H1 (cell line): ENCODE measurements around the gene PCNX1. TPM values are rescaled to one million over a fixed set of nuclear protein-coding genes. Genes with fewer than 3 reads are reported as not detected.

Experiments
- CTCF ChIA-PET: fragments of 300-600 bp; sonication (Branson Sonifier 250); formaldehyde crosslinking; loops from one replicate; lab custom pipeline; 2021; ENCODE audit not compliant: partially characterized antibody; lab: Charles Lee
- POLR2A ChIA-PET: fragments of 300-600 bp; sonication (Branson Sonifier 250); formaldehyde crosslinking; loops from one replicate; lab custom pipeline; 2021; ENCODE audit warnings: inconsistent platforms; ENCODE audit not compliant: partially characterized antibody; lab: Charles Lee
- DNase-seq, 2 experiments: peaks; one replicate each; pipeline versions ENCODE4 v3.0.0 to v3.0.0-alpha.2; 2010 to 2022; ENCODE audit warnings: low spot score in 2 of 2, low read depth in 1 of 2, mixed read lengths in 1 of 2
- FAIRE-seq: peaks from 2 replicates; lab custom pipeline; 2011; peaks lifted over from hg19 to GRCh38; lab: Jason Lieb, UNC
- H2AFZ ChIP-seq: 2 replicates; pipeline ENCODE4 v1.8.1; 2012; ENCODE audit warnings: low read length, inconsistent platforms
- H2AK5ac ChIP-seq: 2 replicates; pipeline ENCODE4 v1.6.1; 2013; ENCODE audit warnings: low read depth, low read length
- H2BK120ac ChIP-seq: replicated peaks from 2 replicates; pipeline ENCODE3; 2013; ENCODE audit warnings: low read depth, low read length, inconsistent platforms
- H2BK12ac ChIP-seq: 2 replicates; pipeline ENCODE4 v1.6.1; 2013; ENCODE audit warnings: low read depth, low read length
- H2BK15ac ChIP-seq: 2 replicates; pipeline ENCODE4 v1.6.1; 2013; ENCODE audit warnings: low read length
- H2BK20ac ChIP-seq: 2 replicates; pipeline ENCODE4 v1.6.1; 2013; ENCODE audit warnings: low read length
- H2BK5ac ChIP-seq: 2 replicates; pipeline ENCODE4 v1.6.1; 2013; ENCODE audit warnings: low read depth, low read length
- H3K14ac ChIP-seq: 2 replicates; pipeline ENCODE4 v1.6.1; 2013; ENCODE audit warnings: inconsistent platforms; ENCODE audit not compliant: insufficient read length
- H3K18ac ChIP-seq: 2 replicates; pipeline ENCODE4 v1.6.1; 2013; ENCODE audit warnings: low read length; ENCODE audit errors: extremely low read depth
- H3K23ac ChIP-seq: 2 replicates; pipeline ENCODE4 v1.6.1; 2013; ENCODE audit warnings: inconsistent platforms; ENCODE audit not compliant: insufficient read length
- H3K23me2 ChIP-seq: 2 replicates; pipeline ENCODE4 v1.6.1; 2013; ENCODE audit warnings: low read depth, low read length
- H3K27ac ChIP-seq: 2 replicates; pipeline ENCODE4 v1.6.1; 2011; ENCODE audit warnings: low read depth, low read length, inconsistent platforms
- H3K27me3 ChIP-seq, 4 experiments: replicated peaks in 1 of 4; 1 replicate in 1 of 4; 2 replicates in 3 of 4; pipeline versions ENCODE4 v1.6.1 to v1.8.1; 2011 to 2013; ENCODE audit warnings: low read length in 3 of 4, mild to moderate bottlenecking in 3 of 4, inconsistent platforms in 2 of 4, mixed read lengths in 2 of 4, moderate library complexity in 1 of 4; ENCODE audit not compliant: control insufficient read depth in 3 of 4, insufficient read depth in 3 of 4; ENCODE audit errors: extremely low read depth in 1 of 4
- H3K36me3 ChIP-seq, 4 experiments: 2 replicates each; pipeline versions ENCODE4 v1.6.1 to v1.8.1; 2011 to 2013; ENCODE audit warnings: mild to moderate bottlenecking in 4 of 4, low read length in 3 of 4, moderate library complexity in 2 of 4, control low read depth in 1 of 4, inconsistent platforms in 1 of 4; ENCODE audit not compliant: insufficient read depth in 4 of 4, control insufficient read depth in 2 of 4
- H3K4ac ChIP-seq: replicated peaks from 2 replicates; pipeline ENCODE3; 2013; ENCODE audit warnings: low read length, low read depth, mixed read lengths, inconsistent platforms; ENCODE audit not compliant: insufficient read length
- H3K4me1 ChIP-seq, 4 experiments: replicated peaks in 1 of 4; 1 replicate in 1 of 4; 2 replicates in 3 of 4; pipeline versions ENCODE4 v1.6.1 to v1.8.1; 2011 to 2013; ENCODE audit warnings: low read length in 3 of 4, inconsistent platforms in 2 of 4, mixed read lengths in 1 of 4; ENCODE audit not compliant: insufficient read depth in 4 of 4, control insufficient read depth in 3 of 4
- H3K4me2 ChIP-seq, 2 experiments: 2 replicates each; pipeline versions ENCODE4 v1.6.1 to v1.8.1; 2011 to 2013; ENCODE audit warnings: low read depth in 2 of 2, low read length in 2 of 2, control low read depth in 1 of 2, inconsistent platforms in 1 of 2, mild to moderate bottlenecking in 1 of 2; ENCODE audit not compliant: insufficient read depth in 1 of 2
- H3K4me3 ChIP-seq, 4 experiments: fragments of 200-600, 300-600 bp in 1 of 4; sonication (generic), shearing (Covaris generic), sonication (Bioruptor Twin) in 1 of 4; 2 replicates each; pipeline versions ENCODE4 v1.5.1 to v1.8.1; 2011 to 2016; ENCODE audit warnings: low read length in 4 of 4, low read depth in 3 of 4, control low read depth in 2 of 4, inconsistent platforms in 2 of 4, mild to moderate bottlenecking in 2 of 4, mixed read lengths in 1 of 4, moderate library complexity in 1 of 4; ENCODE audit not compliant: insufficient read depth in 2 of 4; ENCODE audit errors: extremely low read depth in 1 of 4
- H3K56ac ChIP-seq: replicated peaks from 2 replicates; pipeline ENCODE3; 2013; ENCODE audit warnings: low read depth, mild to moderate bottlenecking, mixed read lengths, low read length, inconsistent platforms; ENCODE audit not compliant: insufficient read length
- H3K79me1 ChIP-seq: 2 replicates; pipeline ENCODE4 v1.6.1; 2013; ENCODE audit warnings: low read depth, low read length, control low read depth
- H3K79me2 ChIP-seq, 2 experiments: 2 replicates each; pipeline versions ENCODE4 v1.6.1 to v1.8.1; 2012 to 2013; ENCODE audit warnings: low read length in 2 of 2, mild to moderate bottlenecking in 2 of 2, inconsistent platforms in 1 of 2; ENCODE audit not compliant: insufficient read depth in 2 of 2, control insufficient read depth in 1 of 2
- H3K9ac ChIP-seq, 4 experiments: replicated peaks in 1 of 4; 1 replicate in 1 of 4; 2 replicates in 3 of 4; pipeline versions ENCODE4 v1.6.1 to v1.8.1; 2011 to 2013; ENCODE audit warnings: low read depth in 3 of 4, low read length in 3 of 4, control low read depth in 2 of 4, mild to moderate bottlenecking in 2 of 4, moderate library complexity in 2 of 4, inconsistent platforms in 1 of 4; ENCODE audit errors: extremely low read depth in 1 of 4
- H3K9me3 ChIP-seq, 2 experiments: 2 replicates each; pipeline versions ENCODE4 v1.6.1 to v1.8.1; 2012 to 2013; ENCODE audit warnings: mild to moderate bottlenecking in 2 of 2, moderate library complexity in 2 of 2, control low read depth in 1 of 2, inconsistent platforms in 1 of 2, low read depth in 1 of 2, low read length in 1 of 2, mixed read lengths in 1 of 2; ENCODE audit not compliant: insufficient read depth in 2 of 2
- H4K20me1 ChIP-seq, 2 experiments: replicated peaks in 1 of 2; 2 replicates each; pipeline versions ENCODE3 to v1.8.1; 2011 to 2013; ENCODE audit warnings: inconsistent platforms in 2 of 2, low read length in 2 of 2, mild to moderate bottlenecking in 1 of 2; ENCODE audit not compliant: insufficient read depth in 2 of 2, control insufficient read depth in 1 of 2
- H4K5ac ChIP-seq: 2 replicates; pipeline ENCODE4 v1.6.1; 2013; ENCODE audit warnings: low read length, low read depth, mixed read lengths, inconsistent platforms; ENCODE audit not compliant: insufficient read length
- H4K8ac ChIP-seq: 2 replicates; pipeline ENCODE4 v1.8.0; 2013; ENCODE audit warnings: mild to moderate bottlenecking, moderate library complexity, low read length, inconsistent platforms; ENCODE audit not compliant: insufficient read depth; ENCODE audit errors: extremely low read depth
- H4K91ac ChIP-seq: replicated peaks from 2 replicates; pipeline ENCODE3; 2013; ENCODE audit warnings: low read length, mixed read lengths, inconsistent platforms; ENCODE audit not compliant: insufficient read length
- CBX5 ChIP-seq: fragments of 300-800, 300-1000 bp; sonication (generic); IDR thresholded peaks from 2 replicates; pipeline ENCODE4 v1.7.1; 2016; ENCODE audit warnings: antibody characterized with exemption, low read length, low read depth
- CHD2 ChIP-seq: IDR thresholded peaks from 2 replicates; pipeline ENCODE4 v1.6.1; 2012; ENCODE audit warnings: low read length, improper control_type of control experiment
- KDM1A ChIP-seq: fragments of 200-600, 300-600 bp; sonication (generic); IDR thresholded peaks from 2 replicates; pipeline ENCODE4 v1.7.1; 2016; ENCODE audit warnings: mild to moderate bottlenecking, low read length, borderline replicate concordance
- POU5F1 ChIP-seq: IDR thresholded peaks from 2 replicates; pipeline ENCODE4 v1.6.1; 2011; ENCODE audit warnings: low read depth, mild to moderate bottlenecking, low read length, moderate library complexity
- SIX5 ChIP-seq: IDR thresholded peaks from 2 replicates; pipeline ENCODE4 v1.6.1; 2011; ENCODE audit warnings: mild to moderate bottlenecking, low read depth, low read length
- SP2 ChIP-seq: IDR thresholded peaks from 2 replicates; pipeline ENCODE4 v1.6.1; 2012; ENCODE audit warnings: mild to moderate bottlenecking, low read length, inconsistent platforms
- SUZ12 ChIP-seq: fragments of 200-600 bp; sonication (generic); IDR thresholded peaks from 2 replicates; pipeline ENCODE4 v1.6.1; 2012; ENCODE audit warnings: mild to moderate bottlenecking, inconsistent platforms, low read length, moderate library complexity, mixed read lengths
- TAF7 ChIP-seq: optimal IDR thresholded peaks from 2 replicates; pipeline ENCODE3; 2011; ENCODE audit warnings: low read depth, mild to moderate bottlenecking, inconsistent platforms, low read length, moderate library complexity, borderline replicate concordance
- TCF12 ChIP-seq: IDR thresholded peaks from 2 replicates; pipeline ENCODE4 v1.6.1; 2011; ENCODE audit warnings: low read depth, mild to moderate bottlenecking, low read length
- WGBS, 2 experiments: shearing (Covaris generic) in 1 of 2; methylation state at CpG; one replicate each; pipeline versions ENCODE4 v1.1.6 to v1.1.7; 2013 to 2015; ENCODE audit warnings: low lambda C conversion rate in 2 of 2, mixed read lengths in 2 of 2, inconsistent platforms in 1 of 2, low coverage in 1 of 2, missing lambda C conversion rate in 1 of 2; ENCODE audit not compliant: insufficient replicate concordance in 2 of 2, insufficient coverage in 1 of 2, insufficient read length in 1 of 2; ENCODE audit errors: extremely low coverage in 1 of 2, missing lambda C conversion rate in 1 of 2; 5-methylcytosine and 5-hydroxymethylcytosine counted together
- polyA plus RNA-seq, 7 experiments: library from polyadenylated mRNA; depleted of rRNA in 3 of 7; stranded (reverse) in 5 of 7; unstranded in 2 of 7; fragments of >200 nt in 5 of 7; fragments of 200-250 nt in 2 of 7; gene quantifications; 1 replicate in 5 of 7; 2 replicates in 1 of 7; 4 replicates in 1 of 7; pipeline versions ENCODE4 v1.2.1 to v1.2.3, GENCODE V29; 2011 to 2013; ENCODE audit warnings: missing spikeins in 2 of 7, mixed read lengths in 2 of 7
- total RNA-seq: library from RNA; stranded (reverse); fragmentation: NEBNext Ultra II Directional; extraction: Animal tissue kit (Norgen Biotek cat#: 25700); gene quantifications from 2 replicates; pipeline ENCODE4 v1.2.1, GENCODE V29; 2021
- TF ChIP-seq, protein P1 (sequence below): IDR thresholded peaks from 2 replicates; pipeline ENCODE4 v1.6.1; 2011; ENCODE audit warnings: low read length, improper control_type of control experiment
- TF ChIP-seq, protein P2 (sequence below): IDR thresholded peaks from 2 replicates; pipeline ENCODE4 v1.6.1; 2012; ENCODE audit warnings: inconsistent platforms
- TF ChIP-seq, protein P3 (sequence below): IDR thresholded peaks from 2 replicates; pipeline ENCODE4 v1.6.1; 2012; ENCODE audit warnings: inconsistent platforms

PCNX1 gene
- total and polyA plus RNA-seq, 2 of the 8 experiments (the other 6 are each of a cell fraction or from before 2014, with no cell fraction given): 37.7 to 53.2 TPM

DNA sequence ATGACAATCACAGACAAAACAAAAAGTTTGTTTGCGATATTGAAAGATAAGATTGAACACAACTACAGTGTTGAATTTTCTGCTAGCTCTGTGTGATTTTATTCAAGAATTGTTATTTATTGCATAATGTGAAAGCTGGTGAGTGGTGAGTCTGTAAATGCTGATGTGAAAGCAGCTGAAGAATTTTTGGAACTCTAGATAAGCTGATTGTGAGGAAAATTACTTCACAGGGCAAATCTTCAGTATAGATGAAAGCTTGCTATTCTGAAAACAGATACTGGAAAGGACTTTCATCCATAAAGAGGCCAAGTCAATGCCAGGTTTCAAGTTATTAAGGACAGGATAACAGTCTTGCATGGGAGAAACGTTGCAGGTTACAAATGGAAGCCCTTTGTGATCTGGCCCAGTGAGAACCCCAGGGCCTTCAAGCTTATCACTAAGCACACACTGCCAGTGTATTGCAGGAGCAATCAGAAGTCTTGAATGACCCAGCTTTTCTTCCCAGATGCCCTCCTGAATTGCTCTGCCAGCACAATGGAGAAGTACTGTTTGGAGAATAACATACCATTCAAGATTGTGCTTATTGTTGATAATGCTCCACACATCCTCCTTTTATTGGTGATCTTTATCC, 153.7 kb downstream of the PCNX1 start:
- H2BK120ac ChIP-seq: no peak overlapping the region
- no peak overlapping the region for H2BK20ac ChIP-seq
- no peak overlapping the region for H2BK5ac ChIP-seq
- CTCF ChIA-PET: interaction anchor here (0.7 kb wide), 1 partner anchor 11 kb away, joined by 3 read pairs; no protein-coding TSS in a partner anchor
- no peak overlapping the region for H2BK12ac ChIP-seq
- H4K5ac ChIP-seq: no peak overlapping the region
- no peak overlapping the region for H4K8ac ChIP-seq
- no peak overlapping the region for H2BK15ac ChIP-seq
- H3K79me2 ChIP-seq: no peaks in the 10 kb centered on the region
- H2AFZ ChIP-seq: no peak overlapping the region
- no peak overlapping the region for H3K4me2 ChIP-seq
- no peak overlapping the region for H3K4me3 ChIP-seq
- no peak overlapping the region for H3K9ac ChIP-seq
- H3K4ac ChIP-seq: no peak overlapping the region
- no peak overlapping the region for H3K56ac ChIP-seq
- H3K9me3 ChIP-seq: no peaks in the 10 kb centered on the region
- no peak overlapping the region for H2AK5ac ChIP-seq
- no peak overlapping the region for H3K18ac ChIP-seq
- FAIRE-seq (no peak), DNase-seq (no peak)
- no peak overlapping the region for H3K27ac ChIP-seq
- H3K23me2 ChIP-seq: no peaks in the 10 kb centered on the region
- H3K79me1 ChIP-seq: no peaks in the 10 kb centered on the region
- peaks cover 6 to 58% (median 40%) of the 10 kb centered on the region in 4 experiments; a peak in 7 of 8 replicates for H3K36me3 ChIP-seq
- no peaks in the 10 kb centered on the region for H4K20me1 ChIP-seq
- no peaks in the 10 kb centered on the region for H3K27me3 ChIP-seq
- POLR2A ChIA-PET: no interaction called here
- H3K14ac ChIP-seq: no peak overlapping the region
- 79% methylated on average over 2 of the region's 2 CpGs; no CpG with 5 or more reads in 1 of the 2 experiments for WGBS, 2 experiments
- no peaks in the 10 kb centered on the region for H3K4me1 ChIP-seq
- H3K23ac ChIP-seq: no peak overlapping the region
- no peak overlapping the region for H4K91ac ChIP-seq
- TF ChIP-seq, protein P1, sequence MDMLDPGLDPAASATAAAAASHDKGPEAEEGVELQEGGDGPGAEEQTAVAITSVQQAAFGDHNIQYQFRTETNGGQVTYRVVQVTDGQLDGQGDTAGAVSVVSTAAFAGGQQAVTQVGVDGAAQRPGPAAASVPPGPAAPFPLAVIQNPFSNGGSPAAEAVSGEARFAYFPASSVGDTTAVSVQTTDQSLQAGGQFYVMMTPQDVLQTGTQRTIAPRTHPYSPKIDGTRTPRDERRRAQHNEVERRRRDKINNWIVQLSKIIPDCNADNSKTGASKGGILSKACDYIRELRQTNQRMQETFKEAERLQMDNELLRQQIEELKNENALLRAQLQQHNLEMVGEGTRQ: no peak
- no peak for TF ChIP-seq SP2
- TF ChIP-seq CHD2: no peak
- no peak for TF ChIP-seq SIX5
- no peak for TF ChIP-seq KDM1A
- no peak for TF ChIP-seq POU5F1
- TF ChIP-seq TAF7: no peak
- TF ChIP-seq, protein P2, sequence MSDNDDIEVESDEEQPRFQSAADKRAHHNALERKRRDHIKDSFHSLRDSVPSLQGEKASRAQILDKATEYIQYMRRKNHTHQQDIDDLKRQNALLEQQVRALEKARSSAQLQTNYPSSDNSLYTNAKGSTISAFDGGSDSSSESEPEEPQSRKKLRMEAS: no peak
- TF ChIP-seq TCF12: no peak
- TF ChIP-seq CBX5: no peak
- TF ChIP-seq, protein P3, sequence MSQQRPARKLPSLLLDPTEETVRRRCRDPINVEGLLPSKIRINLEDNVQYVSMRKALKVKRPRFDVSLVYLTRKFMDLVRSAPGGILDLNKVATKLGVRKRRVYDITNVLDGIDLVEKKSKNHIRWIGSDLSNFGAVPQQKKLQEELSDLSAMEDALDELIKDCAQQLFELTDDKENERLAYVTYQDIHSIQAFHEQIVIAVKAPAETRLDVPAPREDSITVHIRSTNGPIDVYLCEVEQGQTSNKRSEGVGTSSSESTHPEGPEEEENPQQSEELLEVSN: no peak
- no peak for TF ChIP-seq SUZ12
